Measurements from ENCODE around the gene TST. TPM values are rescaled to one million over a fixed set of nuclear protein-coding genes. Genes with fewer than 3 reads are reported as not detected.

The TST gene
- total RNA-seq, 1 experiment from 2014 or later: 44.9 TPM

GRCh38 chr22:37045958-37046357 is 26.7 kb upstream of the TST start:
- peaks cover 26% of the 10 kb centered on the region for H3K4me1 ChIP-seq

GRCh38 chr22:37044634-37045625 is 25.7 kb upstream of the TST start:
- POLR2A ChIA-PET: interaction anchor here (1.0 to 2.5 kb wide), 5 partner anchors 10 to 516 kb away, joined by 3 to 22 read pairs (median 8); partner anchors contain the start of genes EIF3D, MPST and TST
- intact Hi-C loops (cut with micrococcal nuclease; ENCODE audit: unreplicated experiment): loop anchor here (1.0 kb wide), 1 partner anchor 13 kb away; no protein-coding TSS in a partner anchor

More at GRCh38 chr22:37045958-37046357, 26.7 kb upstream of the TST start:
- Mint-ChIP-seq H3K27ac (ENCODE audit: unreplicated experiment) (no peak overlapping the region), H3K9me3 (ENCODE audit: unreplicated experiment) (no peaks in the 10 kb centered on the region), H3K36me3 (ENCODE audit: insufficient read depth, unreplicated experiment) (no peaks in the 10 kb centered on the region), H3K4me1 (ENCODE audit: low read depth, unreplicated experiment) (peaks cover 14% of the 10 kb centered on the region), H3K4me3 (ENCODE audit: unreplicated experiment) (no peak overlapping the region), H3K27me3 (ENCODE audit: insufficient read depth, unreplicated experiment) (no peaks in the 10 kb centered on the region)
- intact Hi-C loops (cut with micrococcal nuclease; ENCODE audit: unreplicated experiment): no loop called here
- no peak for DNase-seq
- no TSS peak for BruUV-seq (replicated peaks)
- Histone ChIP-seq H3K27me3 (replicated peaks; ENCODE audit: control insufficient read depth, insufficient read depth, low read length) (no peaks in the 10 kb centered on the region), H3K36me3 (ENCODE audit: control insufficient read depth, insufficient read depth, low read length) (no peaks in the 10 kb centered on the region), H3K4me3 (ENCODE audit: low read depth, low read length) (no peak overlapping the region), H3K9me3 (no peaks in the 10 kb centered on the region)
- peak; percentile 3 to 29 for TF ChIP-seq CTCF (IDR thresholded peaks at IDR 0.05; ENCODE audit: insufficient read depth in 1 of 2, low read depth in 1 of 2, low read length in 1 of 2, severe bottlenecking in 1 of 2, unreplicated experiment in 1 of 2)
- POLR2A ChIA-PET: interaction anchor here (0.5 kb wide), 1 partner anchor 64 kb away, joined by 10 read pairs; no protein-coding TSS in a partner anchor
- CTCF ChIA-PET: interaction anchor here (0.7 to 1.2 kb wide), 3 partner anchors 14 to 155 kb away, joined by 3 to 10 read pairs (median 7); partner anchors contain the start of genes MPST and TST

More at GRCh38 chr22:37044634-37045625, 25.7 kb upstream of the TST start:
- Histone ChIP-seq H3K36me3 (ENCODE audit: control insufficient read depth, insufficient read depth, low read length) (no peaks in the 10 kb centered on the region), H3K27me3 (replicated peaks; ENCODE audit: control insufficient read depth, insufficient read depth, low read length) (no peaks in the 10 kb centered on the region), H3K9me3 (no peaks in the 10 kb centered on the region), H3K4me1 (peaks cover 27% of the 10 kb centered on the region), H3K4me3 (ENCODE audit: low read depth, low read length) (no peak overlapping the region)
- no peak for DNase-seq
- no peak for TF ChIP-seq CTCF (IDR thresholded peaks at IDR 0.05; ENCODE audit: insufficient read depth in 1 of 2, low read depth in 1 of 2, low read length in 1 of 2, severe bottlenecking in 1 of 2, unreplicated experiment in 1 of 2)
- Mint-ChIP-seq H3K4me1 (ENCODE audit: low read depth, unreplicated experiment) (peaks cover 20% of the 10 kb centered on the region), H3K27ac (ENCODE audit: unreplicated experiment) (no peak overlapping the region), H3K36me3 (ENCODE audit: insufficient read depth, unreplicated experiment) (no peaks in the 10 kb centered on the region), H3K27me3 (ENCODE audit: insufficient read depth, unreplicated experiment) (no peaks in the 10 kb centered on the region), H3K9me3 (ENCODE audit: unreplicated experiment) (no peaks in the 10 kb centered on the region), H3K4me3 (ENCODE audit: unreplicated experiment) (no peak overlapping the region)
- CTCF ChIA-PET: interaction anchor here (0.9 to 2.9 kb wide), 8 partner anchors 13 to 189 kb away, joined by 3 to 45 read pairs (median 4); partner anchors contain the start of genes MPST and TST
- no TSS peak for BruUV-seq (replicated peaks)
